Measurements from ENCODE around the gene IGSF9.

Gene IGSF9

DNA sequence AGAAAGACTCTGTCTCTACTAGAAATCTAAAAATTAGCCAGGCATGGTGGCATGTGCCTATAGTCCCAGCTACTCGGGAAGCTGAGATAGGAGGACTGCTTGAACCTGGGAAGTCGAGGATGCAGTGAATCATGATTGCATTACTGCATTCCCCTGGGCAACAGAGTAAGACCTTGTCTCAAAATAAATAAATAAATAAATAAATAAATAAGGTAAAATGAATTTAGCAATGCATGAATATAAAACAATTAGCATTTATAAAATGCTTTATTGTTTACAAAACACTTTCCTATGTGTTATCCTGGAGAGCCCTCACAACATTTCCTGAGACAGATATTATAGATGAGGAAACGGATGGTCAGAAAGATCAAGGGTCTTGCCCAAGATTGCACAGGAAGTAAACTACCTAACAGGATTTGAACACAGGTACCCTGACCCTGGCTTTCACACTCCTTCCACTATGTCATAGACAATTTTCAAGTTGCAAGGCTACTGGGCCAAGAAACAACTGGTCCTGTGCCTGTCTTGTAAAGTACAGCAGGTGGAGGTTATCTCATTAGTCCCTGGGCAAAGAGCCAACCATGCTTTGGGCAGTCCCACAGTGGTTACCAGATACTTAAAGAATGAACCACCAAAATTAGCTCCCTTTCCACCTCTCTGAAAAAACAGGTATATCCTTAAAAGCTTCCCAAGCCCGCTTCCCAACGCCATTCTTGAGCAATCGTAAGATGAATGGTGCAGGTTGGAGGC is 67.5 kb downstream of the IGSF9 start:
- no peak for DNase-seq (ENCODE audit: low read depth in 4 of 4, low spot score in 1 of 4)

All from stimulated activated CD4-positive, alpha-beta T cell treated with anti-CD3 and anti-CD28 coated beads, Interleukin-1b, Interleukin-23, amount 100 ng/mL, for 24 hours (primary cell).